ENCODE data around the gene LMO1.
A peak's percentile ranks its signal among the peaks of the same experiment; 100 is the strongest.

Gene LMO1

GRCh38 chr11:8205566-8205965 lies 58.1 kb downstream of the LMO1 start:
- DNase-seq (ENCODE audit: low read depth in 2 of 2): no peak

GRCh38 chr11:8204596-8204995 lies 59.1 kb downstream of the LMO1 start:
- DNase-seq (ENCODE audit: low read depth in 2 of 2): no peak

GRCh38 chr11:8204025-8204424 lies 59.7 kb downstream of the LMO1 start:
- no peak for DNase-seq (ENCODE audit: low read depth in 2 of 2)

DNA sequence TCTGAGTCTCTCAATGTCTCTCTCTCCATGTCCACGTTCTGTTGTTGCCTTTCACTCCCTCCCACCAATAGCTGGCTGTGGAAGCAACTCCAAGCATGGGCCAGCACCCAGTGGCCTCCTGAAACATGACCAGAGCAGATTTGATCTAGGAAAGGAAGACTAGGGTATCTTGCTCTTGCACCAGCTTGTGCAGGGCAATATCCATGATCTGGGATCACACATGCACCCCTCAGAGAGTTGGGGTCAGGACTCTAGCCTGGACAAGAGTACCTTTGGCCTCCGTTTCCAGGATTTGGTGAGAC lies 60.3 kb downstream of the LMO1 start:
- DNase-seq (ENCODE audit: low read depth in 2 of 2): no peak

GRCh38 chr11:8202516-8203413 lies 60.9 kb downstream of the LMO1 start:
- no peak for DNase-seq (ENCODE audit: low read depth in 2 of 2)

DNA sequence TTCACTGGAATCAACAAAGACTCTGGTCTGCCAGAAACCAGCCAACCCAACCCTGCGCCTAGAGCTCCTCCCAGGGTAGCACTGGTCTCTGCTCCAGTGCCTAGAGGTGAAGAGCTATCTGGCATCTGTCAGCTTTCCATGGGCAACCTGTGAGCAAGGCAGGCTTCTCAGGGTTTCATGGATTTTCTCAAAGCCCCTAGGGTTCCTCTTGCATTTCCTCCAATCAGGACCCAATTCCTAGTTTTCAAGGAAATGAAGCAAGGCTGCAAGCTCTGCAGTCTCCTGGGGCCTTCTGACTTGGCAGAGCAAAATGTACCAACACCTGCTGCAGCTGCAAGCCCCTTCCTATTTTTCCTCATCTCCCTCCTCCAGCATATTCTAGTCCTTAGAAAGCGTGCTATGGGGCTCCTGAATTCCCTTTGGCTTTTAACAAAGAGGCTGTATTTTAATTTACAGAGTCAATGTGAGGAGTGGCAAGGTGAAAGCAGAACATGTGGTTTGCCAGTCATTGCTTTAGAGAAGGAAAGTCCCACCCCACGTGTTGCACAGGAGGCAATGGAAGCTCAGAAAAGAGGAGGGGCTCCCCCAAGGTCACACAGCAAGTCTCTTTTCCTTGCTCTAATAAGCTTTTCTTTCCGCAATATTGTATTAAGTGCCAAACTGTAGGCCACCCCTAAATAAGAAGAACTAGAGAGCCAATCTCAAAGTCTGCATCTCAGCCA lies 61.9 kb downstream of the LMO1 start:
- DNase-seq (ENCODE audit: low read depth in 2 of 2): no peak

- DNase-seq (ENCODE audit: low read depth in 2 of 2): no peak
Observed at GRCh38 chr11:8199676-8200075, 64.0 kb downstream of the LMO1 start.

GRCh38 chr11:8196749-8197148 lies 66.9 kb downstream of the LMO1 start:
- DNase-seq (ENCODE audit: low read depth in 2 of 2): no peak

DNA sequence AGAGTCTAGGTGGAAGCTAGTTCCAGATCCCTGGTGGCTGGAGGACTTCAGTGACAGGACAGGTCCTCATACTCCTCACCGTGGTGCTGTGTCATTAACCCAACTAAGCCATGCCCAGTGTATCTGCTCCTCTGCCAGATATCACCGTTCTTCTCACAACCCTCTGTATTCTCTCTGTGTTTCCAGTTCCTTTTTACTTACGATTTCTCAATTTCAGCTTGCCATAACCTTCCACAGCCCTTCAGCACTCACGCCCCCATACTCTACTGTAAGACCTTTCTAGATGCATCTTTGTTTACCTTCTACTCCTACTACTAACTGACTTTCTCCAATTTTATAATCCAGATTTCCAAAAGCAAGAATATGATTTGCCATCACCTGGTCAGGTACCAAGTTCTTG lies 68.7 kb downstream of the LMO1 start:
- DNase-seq (ENCODE audit: low read depth in 2 of 2): no peak

- no peak for DNase-seq (ENCODE audit: low read depth in 2 of 2)
Observed at GRCh38 chr11:8192896-8193209, 70.8 kb downstream of the LMO1 start.

DNA sequence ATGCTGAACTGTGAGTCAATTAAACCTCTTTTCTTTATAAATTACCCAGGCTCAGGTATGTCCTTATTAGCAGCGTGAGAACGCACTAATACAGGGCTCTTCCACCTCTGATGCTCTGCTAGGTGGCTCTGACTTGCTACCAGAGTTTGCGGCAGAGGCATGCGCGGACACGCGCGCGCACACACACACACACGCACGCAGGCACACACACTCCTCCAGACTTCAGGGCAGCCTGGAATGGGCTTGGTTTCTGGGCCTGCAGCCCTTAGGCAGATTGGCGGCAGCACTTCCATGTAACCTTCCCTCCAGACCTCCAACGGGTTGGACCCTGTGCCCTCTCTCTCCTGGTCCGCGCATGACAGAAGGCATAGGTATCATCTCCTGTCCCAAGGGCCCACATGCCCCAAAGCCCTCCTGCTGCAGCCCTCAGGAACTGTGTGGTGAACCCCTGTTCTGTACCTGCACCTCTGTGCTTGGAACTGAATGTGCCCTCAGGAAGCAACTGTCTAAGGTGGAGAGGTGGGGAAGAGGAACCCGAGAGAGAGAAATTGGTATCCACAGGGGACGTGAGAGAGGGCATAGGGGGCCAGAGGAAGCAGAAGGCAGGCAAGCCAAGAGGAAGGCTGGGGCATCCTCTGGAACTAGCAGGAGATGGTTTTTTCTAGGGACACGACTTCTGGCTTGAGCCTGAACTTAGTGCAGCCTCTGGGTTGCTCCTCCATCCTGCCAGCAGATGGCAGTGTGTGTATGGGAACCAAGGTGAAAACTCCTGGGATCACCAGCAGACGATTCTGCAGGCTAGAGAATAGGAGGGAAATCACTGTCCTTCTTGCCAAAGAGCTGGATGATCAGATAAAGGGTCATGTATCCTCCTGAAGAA lies 71.4 kb downstream of the LMO1 start:
- DNase-seq (ENCODE audit: low read depth in 2 of 2): peak in 1 of 2 donors; percentile 40

DNA sequence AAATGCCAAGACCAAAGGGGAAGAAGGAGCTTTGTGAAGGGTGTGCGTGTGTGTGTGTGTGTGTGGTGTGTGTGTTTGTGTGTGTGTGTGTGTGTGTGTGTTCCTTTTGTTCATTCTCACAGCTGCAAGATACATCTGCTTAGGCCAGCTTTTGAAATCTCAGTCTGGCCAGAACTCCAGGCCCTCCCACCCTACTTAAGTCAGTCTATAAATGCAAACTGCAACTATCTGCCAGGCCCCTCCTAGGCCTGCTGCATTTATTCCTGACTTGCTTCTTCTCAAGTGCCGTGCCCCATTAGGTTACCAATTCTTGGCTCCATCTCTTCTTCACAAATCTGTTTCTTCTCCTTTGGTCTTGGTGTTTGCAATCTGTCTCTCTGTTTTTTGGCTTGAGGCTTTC lies 73.2 kb downstream of the LMO1 start:
- DNase-seq (ENCODE audit: low read depth in 2 of 2): no peak

DNA sequence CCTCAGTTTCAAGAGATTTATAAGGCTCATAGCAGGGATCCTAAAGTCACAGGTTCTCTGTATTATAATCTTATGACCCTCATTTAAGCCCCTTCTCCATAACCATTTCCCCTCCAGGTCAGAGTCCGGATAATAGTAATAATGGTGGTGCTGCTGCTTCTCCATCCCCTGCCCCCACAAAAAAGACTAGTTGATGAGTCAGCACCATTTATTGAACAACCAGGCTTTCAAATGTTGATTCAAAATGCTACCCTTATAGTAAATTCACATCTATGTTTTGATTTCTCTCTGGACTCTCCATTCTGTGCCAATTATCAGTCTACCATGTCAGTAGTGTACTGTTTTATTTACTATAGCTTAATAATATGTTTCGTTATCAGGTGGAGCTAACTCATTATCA lies 77.2 kb downstream of the LMO1 start:
- DNase-seq (ENCODE audit: low read depth in 2 of 2): no peak

DNA sequence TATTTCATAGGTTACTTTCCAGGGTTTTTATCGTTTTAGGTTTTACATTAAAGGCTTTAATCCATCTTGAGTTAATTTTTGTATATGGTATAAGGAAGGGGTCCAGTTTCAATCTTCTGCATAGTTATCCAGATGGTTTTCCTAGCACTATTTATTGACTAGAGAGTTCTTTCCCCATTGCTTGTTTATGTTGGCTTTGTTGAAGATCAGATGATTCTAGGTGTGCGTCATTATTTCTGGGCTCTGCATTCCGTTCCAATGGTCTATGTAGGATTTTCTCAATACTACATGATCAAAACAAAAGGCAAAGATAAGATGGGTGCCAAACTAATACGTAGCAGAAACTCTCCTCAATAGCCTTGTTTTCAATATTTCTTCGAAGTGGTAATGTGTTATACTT lies 80.6 kb downstream of the LMO1 start:
- DNase-seq (ENCODE audit: low read depth in 2 of 2): no peak

- no peak for DNase-seq (ENCODE audit: low read depth in 2 of 2)
Observed at GRCh38 chr11:8180469-8180868, 83.2 kb downstream of the LMO1 start.

- DNase-seq (ENCODE audit: low read depth in 2 of 2): no peak
Observed at GRCh38 chr11:8178297-8178696, 85.4 kb downstream of the LMO1 start.

GRCh38 chr11:8177136-8177535 lies 86.5 kb downstream of the LMO1 start:
- no peak for DNase-seq (ENCODE audit: low read depth in 2 of 2)
